ENCODE data around the gene DDX46.
A peak's percentile ranks its signal among the peaks of the same experiment; 100 is the strongest.

The DDX46 gene

GRCh38 chr5:134840811-134841210, 82.2 kb downstream of the DDX46 start:
- Histone ChIP-seq H3K9ac (ENCODE audit: low read length) (no peak overlapping the region), H3K27ac (ENCODE audit: low read length) (no peak overlapping the region), H3K4me2 (ENCODE audit: low read length) (no peak overlapping the region), H3K36me3 (replicated peaks; ENCODE audit: low read depth, low read length) (peaks cover 6% of the 10 kb centered on the region), H3K4me3 (ENCODE audit: low read length) (no peak overlapping the region), H3K79me2 (ENCODE audit: low read length) (peaks cover 5% of the 10 kb centered on the region; the same call in 1 of the 2 replicates), H2AFZ (ENCODE audit: low read depth, low read length) (no peak overlapping the region), H3K4me1 (ENCODE audit: low read length) (peaks cover 7% of the 10 kb centered on the region), H3K27me3 (ENCODE audit: low read depth, low read length) (no peaks in the 10 kb centered on the region), H3K9me3 (ENCODE audit: insufficient read depth, low read length) (no peaks in the 10 kb centered on the region), H4K20me1 (ENCODE audit: insufficient read depth, low read length) (no peaks in the 10 kb centered on the region)
- TF ChIP-seq EZH2phosphoT487 (IDR thresholded peaks at IDR 0.05; ENCODE audit: low read depth) (no peak), CTCF (IDR thresholded peaks at IDR 0.05; ENCODE audit: low read depth, low read length) (no peak)

- H3K9me3 ChIP-seq (ENCODE audit: insufficient read depth, low read length): no peaks in the 10 kb centered on the region
- TF ChIP-seq EZH2phosphoT487 (IDR thresholded peaks at IDR 0.05; ENCODE audit: low read depth) (no peak), CTCF (IDR thresholded peaks at IDR 0.05; ENCODE audit: low read depth, low read length) (no peak)
- no peak overlapping the region for H3K4me3 ChIP-seq (ENCODE audit: low read length)
- H3K4me1 ChIP-seq (ENCODE audit: low read length): peaks cover 12% of the 10 kb centered on the region
- H3K9ac ChIP-seq (ENCODE audit: low read length): no peak overlapping the region
- no peaks in the 10 kb centered on the region for H3K27me3 ChIP-seq (ENCODE audit: low read depth, low read length)
- peaks cover 4% of the 10 kb centered on the region for H3K36me3 ChIP-seq (replicated peaks; ENCODE audit: low read depth, low read length)
- no peak overlapping the region for H3K4me2 ChIP-seq (ENCODE audit: low read length)
- no peak overlapping the region for H2AFZ ChIP-seq (ENCODE audit: low read depth, low read length)
- no peak overlapping the region for H3K27ac ChIP-seq (ENCODE audit: low read length)
- no peaks in the 10 kb centered on the region for H4K20me1 ChIP-seq (ENCODE audit: insufficient read depth, low read length)
- peaks cover 37% of the 10 kb centered on the region for H3K79me2 ChIP-seq (ENCODE audit: low read length)
These were observed 85.7 kb downstream of the DDX46 start for GRCh38 chr5:134844252-134844651.

GRCh38 chr5:134845335-134845851, 86.8 kb downstream of the DDX46 start:
- Histone ChIP-seq H3K36me3 (replicated peaks; ENCODE audit: low read depth, low read length) (no peaks in the 10 kb centered on the region), H2AFZ (ENCODE audit: low read depth, low read length) (peak overlapping the region; percentile 38; the same call in 1 of the 2 replicates), H3K9me3 (ENCODE audit: insufficient read depth, low read length) (no peaks in the 10 kb centered on the region), H4K20me1 (ENCODE audit: insufficient read depth, low read length) (no peaks in the 10 kb centered on the region), H3K27me3 (ENCODE audit: low read depth, low read length) (no peaks in the 10 kb centered on the region), H3K9ac (ENCODE audit: low read length) (peak overlapping the region; percentile 78), H3K4me2 (ENCODE audit: low read length) (peak overlapping the region; percentile 80), H3K27ac (ENCODE audit: low read length) (peak overlapping the region; percentile 76), H3K4me3 (ENCODE audit: low read length) (peak overlapping the region; percentile 85), H3K4me1 (ENCODE audit: low read length) (peaks cover 12% of the 10 kb centered on the region), H3K79me2 (ENCODE audit: low read length) (peaks cover 49% of the 10 kb centered on the region)
- no peak for TF ChIP-seq EZH2phosphoT487 (IDR thresholded peaks at IDR 0.05; ENCODE audit: low read depth)
- no peak for TF ChIP-seq CTCF (IDR thresholded peaks at IDR 0.05; ENCODE audit: low read depth, low read length)

- no peaks in the 10 kb centered on the region for H4K20me1 ChIP-seq (ENCODE audit: insufficient read depth, low read length)
- TF ChIP-seq CTCF (IDR thresholded peaks at IDR 0.05; ENCODE audit: low read depth, low read length) (no peak), EZH2phosphoT487 (IDR thresholded peaks at IDR 0.05; ENCODE audit: low read depth) (no peak)
These were observed 87.5 kb downstream of the DDX46 start, which contains the start of gene C5orf24 for GRCh38 chr5:134845852-134846640. Gene C5orf24, plus strand, starts transcription at chr5:134845968. Its CDS starts 8,933 bp downstream, at chr5:134854901.

More at GRCh38 chr5:134845852-134846640, 87.5 kb downstream of the DDX46 start, which contains the start of gene C5orf24:
- Histone ChIP-seq H3K4me2 (ENCODE audit: low read length) (peak within 1 kb of the TSS; percentile 80), H3K27me3 (ENCODE audit: low read depth, low read length) (no peaks in the 10 kb centered on the region), H3K79me2 (ENCODE audit: low read length) (peaks cover 53% of the 10 kb centered on the region), H3K27ac (ENCODE audit: low read length) (peak within 1 kb of the TSS; percentile 76), H3K4me1 (ENCODE audit: low read length) (peaks cover 12% of the 10 kb centered on the region), H3K36me3 (replicated peaks; ENCODE audit: low read depth, low read length) (no peaks in the 10 kb centered on the region), H2AFZ (ENCODE audit: low read depth, low read length) (peak within 1 kb of the TSS; percentile 38; the same call in 1 of the 2 replicates), H3K4me3 (ENCODE audit: low read length) (peak within 1 kb of the TSS; percentile 85), H3K9ac (ENCODE audit: low read length) (peak within 1 kb of the TSS; percentile 78), H3K9me3 (ENCODE audit: insufficient read depth, low read length) (no peaks in the 10 kb centered on the region)
